Prostate gland (tissue), 2 donors: Measurements from ENCODE around the gene SCAPER.

Source experiments
- POLR2A ChIP-seq: fragments of 450-650 bp; IDR thresholded peaks from one replicate; pipeline ENCODE4 v1.6.1; 2016; ENCODE audit warnings: antibody characterized with exemption, mild to moderate bottlenecking
- POLR2AphosphoS5 ChIP-seq: sonication (generic); formaldehyde crosslinking; IDR thresholded peaks from one replicate; pipeline ENCODE4 v1.6.1; 2017; ENCODE audit warnings: antibody characterized with exemption
- TF ChIP-seq, protein P1 (sequence below), 4 experiments: fragments of 200-600 bp in 2 of 4; fragments of 450-650 bp in 2 of 4; sonication (generic) in 2 of 4; IDR thresholded peaks; 1 replicate in 3 of 4; 2 replicates in 1 of 4; pipeline ENCODE4 v1.5.1; 2016 to 2019; ENCODE audit warnings: antibody characterized with exemption in 4 of 4, mild to moderate bottlenecking in 2 of 4, moderate library complexity in 2 of 4

DNA sequence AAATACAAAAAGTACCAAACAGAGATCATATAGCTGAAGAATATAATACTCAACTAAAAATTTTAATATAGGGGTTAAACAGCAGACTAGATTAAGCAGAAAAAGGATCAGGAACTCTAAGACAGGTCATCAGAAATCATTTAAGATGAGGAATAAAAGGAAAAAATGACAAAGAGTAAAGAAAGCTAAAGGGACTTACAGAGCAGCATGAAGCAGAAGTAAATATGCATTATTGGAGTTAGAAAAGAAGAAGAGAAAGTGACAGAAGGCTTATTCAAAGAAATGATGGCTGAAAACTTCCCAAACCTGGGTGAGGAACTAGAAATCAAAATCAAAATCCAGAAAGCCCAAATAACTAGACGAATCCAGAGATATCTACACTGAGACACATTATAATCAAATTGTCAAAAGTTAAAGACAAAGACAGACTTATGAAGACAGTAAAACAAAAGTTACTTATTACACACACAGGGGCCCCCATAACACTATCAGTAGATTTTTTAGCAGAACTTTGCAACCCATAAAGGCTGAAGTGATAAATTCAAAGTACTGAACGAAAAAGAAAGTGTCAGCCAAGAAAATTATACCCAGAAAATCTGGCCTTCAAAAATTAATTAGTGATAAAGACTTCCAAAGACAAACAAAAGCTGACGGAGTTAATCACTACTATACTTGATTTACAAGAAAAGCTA, 95.6 kb downstream of the SCAPER start:
- no peak for TF ChIP-seq POLR2A
- TF ChIP-seq, protein P1, sequence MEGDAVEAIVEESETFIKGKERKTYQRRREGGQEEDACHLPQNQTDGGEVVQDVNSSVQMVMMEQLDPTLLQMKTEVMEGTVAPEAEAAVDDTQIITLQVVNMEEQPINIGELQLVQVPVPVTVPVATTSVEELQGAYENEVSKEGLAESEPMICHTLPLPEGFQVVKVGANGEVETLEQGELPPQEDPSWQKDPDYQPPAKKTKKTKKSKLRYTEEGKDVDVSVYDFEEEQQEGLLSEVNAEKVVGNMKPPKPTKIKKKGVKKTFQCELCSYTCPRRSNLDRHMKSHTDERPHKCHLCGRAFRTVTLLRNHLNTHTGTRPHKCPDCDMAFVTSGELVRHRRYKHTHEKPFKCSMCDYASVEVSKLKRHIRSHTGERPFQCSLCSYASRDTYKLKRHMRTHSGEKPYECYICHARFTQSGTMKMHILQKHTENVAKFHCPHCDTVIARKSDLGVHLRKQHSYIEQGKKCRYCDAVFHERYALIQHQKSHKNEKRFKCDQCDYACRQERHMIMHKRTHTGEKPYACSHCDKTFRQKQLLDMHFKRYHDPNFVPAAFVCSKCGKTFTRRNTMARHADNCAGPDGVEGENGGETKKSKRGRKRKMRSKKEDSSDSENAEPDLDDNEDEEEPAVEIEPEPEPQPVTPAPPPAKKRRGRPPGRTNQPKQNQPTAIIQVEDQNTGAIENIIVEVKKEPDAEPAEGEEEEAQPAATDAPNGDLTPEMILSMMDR (IDR thresholded peaks at IDR 0.05): no peak
- no peak for TF ChIP-seq POLR2AphosphoS5
